Stomach (tissue), 9 donors: ENCODE measurements around the gene RBX1. TPM values are rescaled to one million over a fixed set of nuclear protein-coding genes. Genes with fewer than 3 reads are reported as not detected.
A peak's percentile ranks its signal among the peaks of the same experiment; 100 is the strongest.
"Not testable (repeated sequence)": the region's sequence is repeated elsewhere in the genome, so short reads cannot be mapped to it uniquely, and the experiment has no call there.

Experiments
- DNase-seq, 2 donors: peaks; one replicate each; pipeline versions ENCODE4 v3.0.0 to v3.0.0-alpha.2; 2013 to 2019
- H3K27ac ChIP-seq, 5 donors: fragments of 200-600 bp in 4 of 5; sonication (generic) in 4 of 5; one replicate each; pipeline ENCODE4 v1.5.1; 2013 to 2019; ENCODE audit warnings: mild to moderate bottlenecking in 1 of 5, moderate library complexity in 1 of 5
- H3K27me3 ChIP-seq, 3 donors: fragments of 200-600 bp; sonication (generic); one replicate each; pipeline ENCODE4 v1.5.1; 2017 to 2019; ENCODE audit warnings: mixed run types in 1 of 3
- H3K36me3 ChIP-seq, 4 donors: fragments of 200-600 bp; sonication (generic); 1 replicate in 3 of 4; 2 replicates in 1 of 4; pipeline ENCODE4 v1.5.1; 2016 to 2019
- H3K4me1 ChIP-seq, 4 donors: fragments of 200-600 bp; sonication (generic); one replicate each; pipeline ENCODE4 v1.5.1; 2016 to 2019
- H3K4me3 ChIP-seq, 4 donors: fragments of 200-600 bp; sonication (generic) in 3 of 4; one replicate each; pipeline ENCODE4 v1.5.1; 2016 to 2019; ENCODE audit warnings: mild to moderate bottlenecking in 1 of 4
- H3K9me3 ChIP-seq, 4 donors: fragments of 200-600 bp; sonication (generic); one replicate each; pipeline ENCODE4 v1.5.1; 2016 to 2019
- EP300 ChIP-seq: sonication (generic); formaldehyde crosslinking; IDR thresholded peaks from one replicate; pipeline ENCODE4 v1.6.1; 2017; ENCODE audit warnings: antibody characterized with exemption
- POLR2A ChIP-seq, 4 donors: fragments of 450-650 bp; IDR thresholded peaks; one replicate each; pipeline ENCODE4 v1.6.1; 2016; ENCODE audit warnings: antibody characterized with exemption in 4 of 4, control low read depth in 2 of 4, mild to moderate bottlenecking in 1 of 4, moderate library complexity in 1 of 4
- POLR2AphosphoS5 ChIP-seq, 3 donors: sonication (generic); formaldehyde crosslinking; IDR thresholded peaks; one replicate each; pipeline ENCODE4 v1.6.1; 2016; ENCODE audit warnings: antibody characterized with exemption in 3 of 3
- WGBS, 5 donors: extraction: QIAGEN DNeasy Blood & Tissue Kit in 3 of 5; methylation state at CpG; one replicate each; pipeline versions ENCODE4 v1.1.5 to v1.1.7; 2013 to 2018; 5-methylcytosine and 5-hydroxymethylcytosine counted together
- intact Hi-C: fragments of 100-400 bp; cut with DNase I; formaldehyde crosslinking; loops from one replicate; pipeline ENCODE4 v1.15.1; 2023; ENCODE audit warnings: low total_unique reads
- polyA plus RNA-seq, 3 donors: library from polyadenylated mRNA; stranded (reverse); fragments of 200-250 nt; gene quantifications; one replicate each; pipeline ENCODE4 v1.2.3, GENCODE V29; 2013
- total RNA-seq, 5 donors: library from RNA; depleted of rRNA; stranded (reverse); fragments of >200 nt; gene quantifications; one replicate each; pipeline versions ENCODE4 v1.1.0 to v1.2.3, GENCODE V29; 2014 to 2016
- TF ChIP-seq, protein P1 (sequence below), 7 experiments: fragments of 450-650 bp in 4 of 7; fragments of 200-600 bp in 3 of 7; sonication (generic) in 3 of 7; IDR thresholded peaks; one replicate each; pipeline ENCODE4 v1.5.1; 2016 to 2019; ENCODE audit warnings: antibody characterized with exemption in 7 of 7, control low read depth in 2 of 7, mild to moderate bottlenecking in 1 of 7
- donor health status: healthy with polysubstance abuse.
- donor health status: Bipolar disorder and iron deficiency.
- donor health status: healthy.

The RBX1 gene
- total and polyA plus RNA-seq, 8 donors: 4.0 to 95.1 (median 53.5) TPM

DNA sequence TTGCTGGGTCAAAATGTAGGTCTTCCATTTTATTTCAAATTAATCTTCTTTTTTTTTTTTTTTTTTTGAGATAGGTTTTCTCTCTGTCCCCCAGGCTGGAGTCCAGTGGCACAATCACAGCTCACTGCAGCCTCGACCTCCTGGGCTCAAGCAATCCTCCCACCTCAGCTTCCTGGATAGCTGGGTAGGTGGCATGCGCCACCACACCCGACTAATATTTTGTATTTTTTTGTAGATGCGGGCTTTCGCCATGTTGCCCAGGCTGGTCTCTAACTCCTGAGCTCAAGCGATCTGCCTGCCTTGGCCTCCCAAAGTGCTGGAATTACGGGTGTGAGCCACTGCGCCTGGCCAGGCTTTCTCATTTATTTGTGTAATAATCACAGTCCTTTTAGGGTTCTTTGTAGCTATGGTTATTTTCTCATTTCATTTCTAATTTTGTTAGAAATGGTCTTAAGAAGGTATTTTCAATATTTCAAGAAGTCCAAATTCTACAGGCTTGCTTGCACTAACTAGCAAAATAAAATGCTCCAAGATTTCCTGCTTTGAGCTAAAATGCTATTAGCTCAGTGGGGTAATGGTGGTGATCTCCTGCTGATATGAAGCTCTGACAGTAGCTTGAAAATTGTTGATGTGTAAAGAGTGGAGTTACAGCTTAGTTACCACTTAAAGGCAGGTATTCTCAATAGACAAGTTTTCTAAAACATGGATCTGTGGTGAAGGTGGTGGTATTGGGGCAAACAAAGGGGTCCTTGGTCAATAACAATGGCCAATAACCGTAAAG lies 50.0 kb downstream of the RBX1 start:
- WGBS, 5 donors: 79 to 83% (median 80%) methylated on average over 9 of the region's 9 CpGs
- H3K27ac ChIP-seq: no peak overlapping the region
- no peaks in the 10 kb centered on the region for H3K9me3 ChIP-seq
- H3K36me3 ChIP-seq: no peaks in the 10 kb centered on the region
- intact Hi-C loops: no loop called here
- H3K27me3 ChIP-seq: no peaks in the 10 kb centered on the region
- TF ChIP-seq POLR2AphosphoS5 (IDR thresholded peaks at IDR 0.05) (no peak), EP300 (no peak), POLR2A (IDR thresholded peaks at IDR 0.05) (no peak)
- TF ChIP-seq, protein P1, sequence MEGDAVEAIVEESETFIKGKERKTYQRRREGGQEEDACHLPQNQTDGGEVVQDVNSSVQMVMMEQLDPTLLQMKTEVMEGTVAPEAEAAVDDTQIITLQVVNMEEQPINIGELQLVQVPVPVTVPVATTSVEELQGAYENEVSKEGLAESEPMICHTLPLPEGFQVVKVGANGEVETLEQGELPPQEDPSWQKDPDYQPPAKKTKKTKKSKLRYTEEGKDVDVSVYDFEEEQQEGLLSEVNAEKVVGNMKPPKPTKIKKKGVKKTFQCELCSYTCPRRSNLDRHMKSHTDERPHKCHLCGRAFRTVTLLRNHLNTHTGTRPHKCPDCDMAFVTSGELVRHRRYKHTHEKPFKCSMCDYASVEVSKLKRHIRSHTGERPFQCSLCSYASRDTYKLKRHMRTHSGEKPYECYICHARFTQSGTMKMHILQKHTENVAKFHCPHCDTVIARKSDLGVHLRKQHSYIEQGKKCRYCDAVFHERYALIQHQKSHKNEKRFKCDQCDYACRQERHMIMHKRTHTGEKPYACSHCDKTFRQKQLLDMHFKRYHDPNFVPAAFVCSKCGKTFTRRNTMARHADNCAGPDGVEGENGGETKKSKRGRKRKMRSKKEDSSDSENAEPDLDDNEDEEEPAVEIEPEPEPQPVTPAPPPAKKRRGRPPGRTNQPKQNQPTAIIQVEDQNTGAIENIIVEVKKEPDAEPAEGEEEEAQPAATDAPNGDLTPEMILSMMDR (IDR thresholded peaks at IDR 0.05): no peak
- no peak for DNase-seq
- no peak overlapping the region for H3K4me3 ChIP-seq
- H3K4me1 ChIP-seq: peaks cover 0 to 3% (median 0%) of the 10 kb centered on the region in 4 donors

DNA sequence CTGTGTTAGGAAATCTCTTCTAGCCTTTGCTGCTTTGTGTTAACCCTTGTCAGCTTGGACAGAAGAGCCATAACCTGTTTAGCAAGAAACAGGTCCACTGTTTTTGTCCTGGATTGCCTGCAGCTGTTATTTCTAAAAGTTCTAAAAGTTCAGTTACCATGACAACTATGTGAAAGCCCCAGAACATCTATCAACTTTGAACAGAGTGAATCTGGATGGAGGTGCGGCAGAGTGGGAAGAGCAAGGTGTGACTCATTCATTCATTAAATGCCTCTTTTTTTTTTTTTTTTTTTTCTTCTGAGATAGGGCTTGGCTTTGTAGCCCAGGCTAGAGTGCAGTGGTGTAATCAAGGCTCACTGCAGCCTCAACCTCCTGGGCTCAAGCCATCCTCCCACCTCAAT lies 50.5 kb downstream of the RBX1 start:
- TF ChIP-seq POLR2A (IDR thresholded peaks at IDR 0.05): no peak
- TF ChIP-seq, protein P1 (IDR thresholded peaks at IDR 0.05): no peak
- no peak for TF ChIP-seq POLR2AphosphoS5 (IDR thresholded peaks at IDR 0.05)
- TF ChIP-seq EP300: no peak
- Histone ChIP-seq H3K4me3 (no peak overlapping the region), H3K27me3 (no peaks in the 10 kb centered on the region), H3K9me3 (no peaks in the 10 kb centered on the region), H3K27ac (no peak overlapping the region), H3K36me3 (no peaks in the 10 kb centered on the region), H3K4me1 (peaks cover 0 to 3% (median 0%) of the 10 kb centered on the region in 4 donors)
- 17 to 42% (median 29%) methylated on average over 1 of the region's 1 CpG for WGBS, 5 donors
- intact Hi-C loops: no loop called here
- peak in 1 of 2 donors; percentile 74 for DNase-seq

DNA sequence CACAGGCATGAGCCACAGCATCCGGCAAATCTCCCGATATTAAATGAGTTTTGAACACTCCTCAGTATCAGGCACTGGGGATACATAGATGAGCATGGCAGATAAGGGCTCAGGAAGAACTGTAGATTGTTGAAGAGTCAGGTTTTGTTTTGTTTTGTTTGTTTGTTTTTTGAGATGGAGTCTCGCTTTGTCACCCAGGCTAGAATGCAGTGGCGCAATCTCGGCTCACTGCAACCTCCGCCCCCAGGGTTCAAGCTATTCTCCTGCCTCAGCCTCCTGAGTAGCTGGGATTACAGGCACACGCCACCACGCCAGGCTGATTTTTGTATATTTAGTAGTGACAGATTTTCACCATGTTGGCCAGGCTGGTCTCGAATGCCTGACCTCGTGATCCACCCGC lies 51.2 kb downstream of the RBX1 start:
- H3K36me3 ChIP-seq, H3K9me3 ChIP-seq, intact Hi-C loops, H3K27ac ChIP-seq, H3K4me1 ChIP-seq, H3K27me3 ChIP-seq, H3K4me3 ChIP-seq, DNase-seq: not testable (repeated sequence)
- WGBS, 5 donors: 91 to 97% (median 93%) methylated on average over 11 of the region's 11 CpGs

DNA sequence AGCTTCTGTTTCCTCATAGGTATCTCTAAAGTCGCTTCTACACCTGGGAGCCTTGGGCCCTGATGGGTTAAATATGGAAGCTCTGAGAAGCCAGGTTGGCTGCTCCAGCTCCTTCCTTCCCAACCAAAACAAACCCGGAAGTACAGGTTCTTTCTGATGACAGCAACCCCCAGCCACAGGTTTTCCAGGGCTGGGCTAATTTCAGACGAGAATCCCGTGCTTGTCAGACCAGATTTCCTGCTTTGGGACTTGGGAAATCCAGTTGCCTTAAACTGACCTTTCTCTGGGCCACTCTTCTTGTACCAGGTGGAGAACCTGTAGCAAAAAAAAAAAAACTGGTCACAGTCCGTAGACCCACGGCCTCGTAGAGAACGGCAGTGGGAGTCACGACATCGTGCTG lies 51.9 kb downstream of the RBX1 start:
- Histone ChIP-seq H3K27ac (no peak overlapping the region), H3K36me3 (no peaks in the 10 kb centered on the region), H3K27me3 (no peaks in the 10 kb centered on the region), H3K4me1 (peaks cover 0 to 3% (median 0%) of the 10 kb centered on the region in 4 donors), H3K9me3 (no peaks in the 10 kb centered on the region), H3K4me3 (no peak overlapping the region)
- WGBS, 5 donors: 45 to 60% (median 49%) methylated on average over 10 of the region's 10 CpGs
- intact Hi-C loops: no loop called here
- TF ChIP-seq POLR2AphosphoS5 (IDR thresholded peaks at IDR 0.05) (no peak), POLR2A (IDR thresholded peaks at IDR 0.05) (no peak)
- DNase-seq: peak; percentile 35 to 87

DNA sequence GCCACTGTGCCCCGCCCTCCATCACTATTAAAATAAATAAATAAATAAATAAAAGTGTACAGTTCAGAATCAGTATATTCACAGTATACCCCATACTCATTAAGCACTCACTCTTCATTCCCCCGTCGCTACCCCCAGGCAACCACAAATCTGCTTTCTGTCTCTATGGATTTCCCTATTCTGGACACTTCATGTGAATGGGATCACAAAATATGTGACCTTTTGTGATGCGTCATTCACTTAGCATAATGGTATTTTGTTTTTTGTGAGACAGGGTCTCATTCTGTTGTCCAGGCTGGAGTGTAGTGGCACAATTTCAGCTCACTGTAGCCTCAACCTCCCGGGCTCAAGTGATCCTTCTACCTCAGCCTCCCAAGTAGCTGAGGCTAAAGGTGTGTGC lies 52.8 kb downstream of the RBX1 start:
- 94 to 98% (median 97%) methylated on average over 5 of the region's 5 CpGs for WGBS, 5 donors
- Histone ChIP-seq H3K36me3 (no peaks in the 10 kb centered on the region), H3K27ac (no peak overlapping the region), H3K27me3 (no peaks in the 10 kb centered on the region), H3K4me1 (peaks cover 0 to 3% (median 0%) of the 10 kb centered on the region in 4 donors), H3K9me3 (no peaks in the 10 kb centered on the region), H3K4me3 (no peak overlapping the region)
- TF ChIP-seq POLR2AphosphoS5 (IDR thresholded peaks at IDR 0.05): no peak
- TF ChIP-seq, protein P1 (IDR thresholded peaks at IDR 0.05): no peak
- no peak for DNase-seq
- intact Hi-C loops: no loop called here
